HepG2 (cell line): ENCODE measurements around the gene ZSWIM9. TPM values are rescaled to one million over a fixed set of nuclear protein-coding genes. Genes with fewer than 3 reads are reported as not detected.

Source experiments
- ATAC-seq: fragments of 200-7000 bp; cut with Tn5 transposase; 3 replicates; pipeline ENCODE4 v1.9.1; 2020; ENCODE audit warnings: mild to moderate bottlenecking, moderate library complexity
- BruUV-seq: library from RNA; stranded (reverse); fragments of 400-500 nt; replicated peaks from 2 replicates; lab custom pipeline; 2021; lab: Mats Ljungman, UMichigan
- CTCF ChIA-PET: fragments of 300-600 bp; formaldehyde crosslinking; extraction: SDS; loops from one replicate; lab custom pipeline; 2021; ENCODE audit warnings: low total read pairs, inconsistent platforms, low intra/inter-chr PET ratio; lab: Yijun Ruan, JAX
- POLR2A ChIA-PET: fragments of 350-600 bp; sonication (Branson Sonifier 250); formaldehyde crosslinking; loops from one replicate; lab custom pipeline; 2020; ENCODE audit warnings: antibody characterized with exemption, inconsistent platforms; lab: Yijun Ruan, JAX
- DNase-seq: peaks from one replicate; pipeline ENCODE4 v3.0.0-alpha.2; 2015; ENCODE audit warnings: low spot score
- FAIRE-seq: peaks from 3 replicates; lab custom pipeline; 2011; peaks lifted over from hg19 to GRCh38; lab: Jason Lieb, UNC
- H2AFZ ChIP-seq: one replicate; pipeline ENCODE4 v1.6.1; 2011; ENCODE audit warnings: low read length, inconsistent platforms
- H3K27ac ChIP-seq: fragments of 300-600 bp; 3 replicates; pipeline ENCODE4 v1.8.0; 2011; ENCODE audit warnings: mixed run types, mild to moderate bottlenecking, mixed read lengths, low read length, inconsistent platforms; ENCODE audit not compliant: insufficient read depth; ENCODE audit errors: extremely low read length
- H3K27me3 ChIP-seq, 2 experiments: fragments of 200-600 bp in 1 of 2; 2 replicates in 1 of 2; 3 replicates in 1 of 2; pipeline versions ENCODE4 v1.6.0 to v1.8.0; 2011; ENCODE audit warnings: low read length in 2 of 2, mild to moderate bottlenecking in 2 of 2, moderate library complexity in 2 of 2, inconsistent platforms in 1 of 2; ENCODE audit not compliant: insufficient read depth in 2 of 2, control insufficient read depth in 1 of 2
- H3K36me3 ChIP-seq, 2 experiments: fragments of 200-600 bp in 1 of 2; replicated peaks in 1 of 2; 2 replicates in 1 of 2; 3 replicates in 1 of 2; pipeline versions ENCODE4 v1.5.1 to v1.8.0; 2011; ENCODE audit warnings: low read length in 2 of 2, inconsistent platforms in 1 of 2; ENCODE audit not compliant: insufficient read depth in 2 of 2, control insufficient read depth in 1 of 2
- H3K4me1 ChIP-seq: 2 replicates; pipeline ENCODE4 v1.5.1; 2012; ENCODE audit warnings: low read length, inconsistent platforms; ENCODE audit not compliant: insufficient read depth
- H3K4me2 ChIP-seq: 2 replicates; pipeline ENCODE4 v1.6.0; 2011; ENCODE audit warnings: low read depth, low read length, inconsistent platforms
- H3K4me3 ChIP-seq, 3 experiments: fragments of 200-600 bp in 1 of 3; sonication (generic), shearing (Covaris generic) in 1 of 3; replicated peaks in 1 of 3; 2 replicates each; pipeline ENCODE4 v1.5.1; 2011 to 2016; ENCODE audit warnings: low read length in 3 of 3, inconsistent platforms in 2 of 3, low read depth in 2 of 3, mild to moderate bottlenecking in 2 of 3, control low read depth in 1 of 3, mixed read lengths in 1 of 3; ENCODE audit not compliant: insufficient read depth in 1 of 3
- H3K79me2 ChIP-seq: one replicate; pipeline ENCODE4 v1.6.1; 2011; ENCODE audit warnings: low read length, inconsistent platforms; ENCODE audit not compliant: insufficient read depth
- H3K9ac ChIP-seq: 2 replicates; pipeline ENCODE4 v1.6.0; 2011; ENCODE audit warnings: mild to moderate bottlenecking, low read depth, low read length, inconsistent platforms; ENCODE audit not compliant: insufficient read depth
- H3K9me3 ChIP-seq: 2 replicates; pipeline ENCODE4 v1.5.1; 2012; ENCODE audit warnings: mild to moderate bottlenecking, low read length
- H4K20me1 ChIP-seq: 2 replicates; pipeline ENCODE4 v1.6.0; 2011; ENCODE audit warnings: inconsistent platforms, mild to moderate bottlenecking, low read length, moderate library complexity; ENCODE audit not compliant: insufficient read depth
- ERF ChIP-seq: IDR thresholded peaks from 2 replicates; pipeline ENCODE4 v1.6.1; 2018; ENCODE audit warnings: missing biosample characterization, missing genetic modification reagents
- GATA4 ChIP-seq: sonication (generic); IDR thresholded peaks from 2 replicates; pipeline ENCODE4 v1.6.1; 2016; ENCODE audit warnings: antibody characterized with exemption, low read depth, borderline replicate concordance
- IKZF4 ChIP-seq: sonication (generic); formaldehyde crosslinking; IDR thresholded peaks from 2 replicates; pipeline ENCODE4 v1.5.1; 2020; ENCODE audit warnings: borderline replicate concordance, mild to moderate bottlenecking, low read depth, missing genetic modification reagents; ENCODE audit errors: not compliant biosample characterization
- MAFF ChIP-seq: IDR thresholded peaks from 2 replicates; pipeline ENCODE4 v1.6.1; 2011; ENCODE audit warnings: low read depth, low read length, improper control_type of control experiment
- MAFK ChIP-seq, 2 experiments: IDR thresholded peaks in 1 of 2; conservative IDR thresholded peaks in 1 of 2; 2 replicates each; pipeline ENCODE4 v1.6.1; 2011; ENCODE audit warnings: improper control_type of control experiment in 2 of 2, low read length in 2 of 2
- RXRB ChIP-seq: IDR thresholded peaks from 2 replicates; pipeline ENCODE4 v1.6.1; 2016; ENCODE audit warnings: borderline replicate concordance, missing genetic modification reagents, missing compliant biosample characterization
- TGIF2 ChIP-seq: IDR thresholded peaks from 2 replicates; pipeline ENCODE4 v1.6.1; 2016; ENCODE audit warnings: control low read depth, missing compliant biosample characterization
- ZFP41 ChIP-seq: sonication (generic); formaldehyde crosslinking; IDR thresholded peaks from 2 replicates; pipeline ENCODE4 v1.4.0; 2020; ENCODE audit warnings: mild to moderate bottlenecking, missing genetic modification reagents, borderline replicate concordance
- ZHX1 ChIP-seq: sonication (generic); formaldehyde crosslinking; IDR thresholded peaks from 2 replicates; pipeline ENCODE4 v1.8.1; 2022; ENCODE audit warnings: low read depth, mild to moderate bottlenecking, missing genetic modification reagents
- ZNF121 ChIP-seq: sonication (generic); formaldehyde crosslinking; IDR thresholded peaks from 2 replicates; pipeline ENCODE4 v1.5.0; 2020; ENCODE audit warnings: mild to moderate bottlenecking, missing genetic modification reagents
- ZNF3 ChIP-seq: IDR thresholded peaks from 2 replicates; pipeline ENCODE4 v1.7.0; 2017; ENCODE audit warnings: inconsistent platforms
- ZNF350 ChIP-seq: sonication (generic); formaldehyde crosslinking; IDR thresholded peaks from 2 replicates; pipeline ENCODE4 v1.4.0; 2020; ENCODE audit warnings: mild to moderate bottlenecking, low read depth, missing genetic modification reagents, borderline replicate concordance
- WGBS: methylation state at CpG from one replicate; pipeline ENCODE4 v1.1.6; 2017; ENCODE audit warnings: low lambda C conversion rate; 5-methylcytosine and 5-hydroxymethylcytosine counted together
- in situ Hi-C: cut with HindIII; loops from 2 replicates; pipeline ENCODE4 v1.10.0; 2017; ENCODE audit warnings: low pct_unique_long_range_greater_than_20kb; ENCODE audit not compliant: extremely low pct_ligation_motif_present
- intact Hi-C: fragments of 100-400 bp; cut with micrococcal nuclease; formaldehyde crosslinking; loops from one replicate; pipeline ENCODE4 v1.10.0; 2022; ENCODE audit not compliant: unreplicated experiment
- polyA plus RNA-seq, 8 experiments: library from polyadenylated mRNA; depleted of rRNA in 3 of 8; stranded (reverse) in 7 of 8; unstranded in 1 of 8; fragments of >200 nt; fragmentation: Illumina TruSeq in 4 of 8; extraction: Trizol in 4 of 8; gene quantifications; 2 replicates each; pipeline versions ENCODE4 v1.2.1 to v1.2.3, GENCODE V29; 2011 to 2016; ENCODE audit warnings: low read depth in 4 of 8, missing spikeins in 1 of 8, mixed read lengths in 1 of 8; ENCODE audit not compliant: insufficient read depth in 1 of 8
- total RNA-seq, 5 experiments: library from RNA; depleted of rRNA; stranded (reverse); fragments of >200 nt; fragmentation: Illumina TruSeq; extraction: Trizol; gene quantifications; 2 replicates each; pipeline ENCODE4 v1.2.3, GENCODE V29; 2016; ENCODE audit warnings: low read depth in 1 of 5
- TF ChIP-seq, protein P1 (sequence below): sonication (generic); formaldehyde crosslinking; IDR thresholded peaks from 2 replicates; pipeline ENCODE4 v1.5.0; 2020; ENCODE audit warnings: missing genetic modification reagents, mild to moderate bottlenecking, borderline replicate concordance
- TF ChIP-seq, protein P2 (sequence below): sonication (generic); formaldehyde crosslinking; IDR thresholded peaks from 2 replicates; pipeline ENCODE4 v1.8.0; 2022; ENCODE audit warnings: mild to moderate bottlenecking, missing genetic modification reagents, moderate library complexity
- TF ChIP-seq, protein P3 (sequence below): sonication (generic); formaldehyde crosslinking; conservative IDR thresholded peaks from 2 replicates; pipeline ENCODE4 v1.4.0; 2020; ENCODE audit warnings: missing genetic modification reagents

Gene ZSWIM9
- total and polyA plus RNA-seq, 2 of the 13 experiments (the other 11 are each of a cell fraction or from before 2014, with no cell fraction given) = 0.18 to 1.1 TPM

DNA sequence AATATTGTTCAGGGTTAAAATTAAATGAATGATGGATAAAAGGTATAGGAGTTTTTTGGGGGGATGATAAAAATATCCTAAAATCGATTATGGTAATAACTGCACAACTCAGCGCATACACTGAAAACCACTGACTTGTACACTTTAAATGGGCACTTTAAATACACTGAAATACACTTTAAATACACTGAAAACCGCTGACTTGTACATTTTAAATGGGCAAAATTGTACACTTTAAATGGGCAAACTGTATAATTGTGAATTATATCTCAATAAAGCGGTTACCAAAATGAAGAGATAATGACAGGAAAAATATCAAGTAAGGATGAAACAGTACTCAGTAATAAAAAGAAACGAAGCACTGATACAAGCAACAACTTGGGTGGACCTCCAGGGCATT, 1.8 kb upstream of the ZSWIM9 start:
- no TSS peak for BruUV-seq
- H3K4me3 ChIP-seq = no peak overlapping the region; a peak in 1 of 6 replicates
- FAIRE-seq = no peak

More for the DNA sequence above, 1.8 kb upstream of the ZSWIM9 start:
- Histone ChIP-seq H3K27me3 (no peaks in the 10 kb centered on the region; a peak in 1 of 5 replicates), H3K9me3 (no peaks in the 10 kb centered on the region), H3K36me3 (peaks cover 5 to 22% of the 10 kb centered on the region in 2 experiments; a peak in 4 of 5 replicates), H3K79me2 (peaks cover 32% of the 10 kb centered on the region), H3K9ac (no peak overlapping the region), H3K4me2 (peak overlapping the region; percentile 65), H2AFZ (no peak overlapping the region), H3K4me1 (peaks cover 26% of the 10 kb centered on the region), H4K20me1 (no peaks in the 10 kb centered on the region; the same call in 1 of the 2 replicates), H3K27ac (no peak overlapping the region)
- WGBS = 92% methylated on average over 5 of the region's 5 CpGs
- TF ChIP-seq TGIF2 (CRISPR knock-in tag) (no peak), ZNF121 (CRISPR knock-in tag) (no peak), ZFP41 (CRISPR knock-in tag) (no peak), MAFF (peak; percentile 73; the same call in 1 of the 2 replicates), ZNF3 (CRISPR knock-in tag) (no peak), MAFK (conservative IDR thresholded peaks at IDR 0.05 in 1 of 2, IDR thresholded peaks at IDR 0.05 in 1 of 2; ENCODE audit: low read length in 2 of 2) (peak; percentile 79 to 83), ZHX1 (CRISPR knock-in tag) (no peak), IKZF4 (CRISPR knock-in tag) (no peak), RXRB (CRISPR knock-in tag) (no peak), ERF (CRISPR knock-in tag) (no peak), ZNF350 (CRISPR knock-in tag) (no peak), GATA4 (no peak)
- TF ChIP-seq, protein P1, sequence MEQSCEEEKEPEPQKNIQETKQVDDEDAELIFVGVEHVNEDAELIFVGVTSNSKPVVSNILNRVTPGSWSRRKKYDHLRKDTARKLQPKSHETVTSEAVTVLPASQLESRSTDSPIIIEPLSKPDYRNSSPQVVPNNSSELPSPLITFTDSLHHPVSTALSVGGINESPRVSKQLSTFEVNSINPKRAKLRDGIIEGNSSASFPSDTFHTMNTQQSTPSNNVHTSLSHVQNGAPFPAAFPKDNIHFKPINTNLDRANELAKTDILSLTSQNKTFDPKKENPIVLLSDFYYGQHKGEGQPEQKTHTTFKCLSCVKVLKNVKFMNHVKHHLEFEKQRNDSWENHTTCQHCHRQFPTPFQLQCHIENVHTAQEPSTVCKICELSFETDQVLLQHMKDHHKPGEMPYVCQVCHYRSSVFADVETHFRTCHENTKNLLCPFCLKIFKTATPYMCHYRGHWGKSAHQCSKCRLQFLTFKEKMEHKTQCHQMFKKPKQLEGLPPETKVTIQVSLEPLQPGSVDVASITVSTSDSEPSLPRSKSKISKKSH (CRISPR knock-in tag) = no peak
- TF ChIP-seq, protein P2, sequence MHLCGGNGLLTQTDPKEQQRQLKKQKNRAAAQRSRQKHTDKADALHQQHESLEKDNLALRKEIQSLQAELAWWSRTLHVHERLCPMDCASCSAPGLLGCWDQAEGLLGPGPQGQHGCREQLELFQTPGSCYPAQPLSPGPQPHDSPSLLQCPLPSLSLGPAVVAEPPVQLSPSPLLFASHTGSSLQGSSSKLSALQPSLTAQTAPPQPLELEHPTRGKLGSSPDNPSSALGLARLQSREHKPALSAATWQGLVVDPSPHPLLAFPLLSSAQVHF = no peak
- TF ChIP-seq, protein P3, sequence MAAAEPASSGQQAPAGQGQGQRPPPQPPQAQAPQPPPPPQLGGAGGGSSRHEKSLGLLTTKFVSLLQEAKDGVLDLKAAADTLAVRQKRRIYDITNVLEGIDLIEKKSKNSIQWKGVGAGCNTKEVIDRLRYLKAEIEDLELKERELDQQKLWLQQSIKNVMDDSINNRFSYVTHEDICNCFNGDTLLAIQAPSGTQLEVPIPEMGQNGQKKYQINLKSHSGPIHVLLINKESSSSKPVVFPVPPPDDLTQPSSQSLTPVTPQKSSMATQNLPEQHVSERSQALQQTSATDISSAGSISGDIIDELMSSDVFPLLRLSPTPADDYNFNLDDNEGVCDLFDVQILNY = no peak
- no peak for DNase-seq
- no peak for ATAC-seq
- ChIA-PET POLR2A (interaction anchor here (3.4 kb wide), 1 partner anchor 35 kb away, joined by 20 read pairs; no protein-coding TSS in a partner anchor), CTCF (no interaction called here)
- intact Hi-C loops (no loop called here), in situ Hi-C loops (no loop called here)
